DND-41 (cell line): Measurements from ENCODE around the gene COQ3.

Experiments used
- EZH2 ChIP-seq: IDR thresholded peaks from 3 replicates; pipeline ENCODE4 v1.6.1; 2012; ENCODE audit warnings: borderline replicate concordance, low read depth, mild to moderate bottlenecking, moderate library complexity, low read length, inconsistent platforms; ENCODE audit not compliant: severe bottlenecking
- TF ChIP-seq, protein P1 (sequence below): IDR thresholded peaks from 2 replicates; pipeline ENCODE4 v1.5.1; 2012; ENCODE audit warnings: borderline replicate concordance, low read length, moderate library complexity, mild to moderate bottlenecking; ENCODE audit not compliant: poor library complexity, severe bottlenecking; ENCODE audit errors: extremely low read depth

DNA sequence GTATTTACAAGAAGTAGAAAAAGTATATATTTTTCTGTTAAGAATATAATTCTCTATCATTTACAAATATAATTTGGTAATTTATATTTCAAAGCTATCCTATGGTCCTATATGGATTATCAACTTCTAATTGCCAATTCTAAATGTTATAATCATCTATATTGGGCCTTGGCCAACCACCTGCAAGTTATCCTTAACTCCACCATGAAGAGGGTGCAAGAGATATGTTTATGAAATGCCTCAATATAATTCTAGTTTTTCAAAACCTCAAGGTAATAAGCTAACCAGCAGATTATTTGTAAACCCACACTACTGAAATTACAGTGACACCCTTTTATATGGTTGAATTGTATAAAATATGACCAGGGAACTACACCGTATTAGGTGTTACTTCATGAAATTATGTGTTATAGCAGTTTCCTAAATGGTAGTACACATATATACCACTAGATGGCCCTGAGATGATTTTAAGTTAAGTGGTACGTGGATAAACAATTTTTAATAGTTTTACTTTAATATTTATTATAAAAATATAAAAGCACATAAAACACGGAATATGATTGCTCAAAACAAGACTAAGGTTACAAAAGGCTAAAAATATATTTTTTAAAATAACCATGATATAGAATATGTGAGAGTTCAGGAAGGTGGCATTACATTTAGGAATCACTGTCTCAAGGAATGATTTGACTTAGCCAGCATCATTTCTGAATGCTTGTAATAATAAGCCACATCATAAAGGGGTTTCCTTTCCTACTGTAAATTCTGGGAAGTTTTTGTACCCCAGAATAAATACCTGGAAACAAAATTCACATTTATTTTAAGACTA, 40.9 kb upstream of the COQ3 start:
- TF ChIP-seq, protein P1, sequence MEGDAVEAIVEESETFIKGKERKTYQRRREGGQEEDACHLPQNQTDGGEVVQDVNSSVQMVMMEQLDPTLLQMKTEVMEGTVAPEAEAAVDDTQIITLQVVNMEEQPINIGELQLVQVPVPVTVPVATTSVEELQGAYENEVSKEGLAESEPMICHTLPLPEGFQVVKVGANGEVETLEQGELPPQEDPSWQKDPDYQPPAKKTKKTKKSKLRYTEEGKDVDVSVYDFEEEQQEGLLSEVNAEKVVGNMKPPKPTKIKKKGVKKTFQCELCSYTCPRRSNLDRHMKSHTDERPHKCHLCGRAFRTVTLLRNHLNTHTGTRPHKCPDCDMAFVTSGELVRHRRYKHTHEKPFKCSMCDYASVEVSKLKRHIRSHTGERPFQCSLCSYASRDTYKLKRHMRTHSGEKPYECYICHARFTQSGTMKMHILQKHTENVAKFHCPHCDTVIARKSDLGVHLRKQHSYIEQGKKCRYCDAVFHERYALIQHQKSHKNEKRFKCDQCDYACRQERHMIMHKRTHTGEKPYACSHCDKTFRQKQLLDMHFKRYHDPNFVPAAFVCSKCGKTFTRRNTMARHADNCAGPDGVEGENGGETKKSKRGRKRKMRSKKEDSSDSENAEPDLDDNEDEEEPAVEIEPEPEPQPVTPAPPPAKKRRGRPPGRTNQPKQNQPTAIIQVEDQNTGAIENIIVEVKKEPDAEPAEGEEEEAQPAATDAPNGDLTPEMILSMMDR, result peak; percentile 64
- TF ChIP-seq EZH2, result no peak
